ENCODE data around the gene ERC2.

The ERC2 gene

GRCh38 chr3:56059731-56060130 is 408.5 kb downstream of the ERC2 start:
- DNase-seq (ENCODE audit: low spot score) (no peak), ATAC-seq (ENCODE audit: low read depth) (no peak)
- Histone ChIP-seq H3K4me1 (ENCODE audit: insufficient read depth, poor library complexity, severe bottlenecking) (no peaks in the 10 kb centered on the region), H3K27ac (ENCODE audit: poor library complexity, severe bottlenecking) (no peak overlapping the region), H3K27me3 (ENCODE audit: insufficient read depth, poor library complexity, severe bottlenecking) (peaks cover 2% of the 10 kb centered on the region), H3K36me3 (ENCODE audit: low read depth) (no peaks in the 10 kb centered on the region), H3K4me3 (ENCODE audit: severe bottlenecking) (no peak overlapping the region), H3K9me3 (ENCODE audit: severe bottlenecking) (no peaks in the 10 kb centered on the region)
- TF ChIP-seq CTCF (IDR thresholded peaks at IDR 0.05; ENCODE audit: poor library complexity, severe bottlenecking), result no peak

GRCh38 chr3:56055951-56056350 is 412.3 kb downstream of the ERC2 start:
- no peaks in the 10 kb centered on the region for H3K4me1 ChIP-seq (ENCODE audit: insufficient read depth, poor library complexity, severe bottlenecking)
- no peak for DNase-seq (ENCODE audit: low spot score)
- H3K36me3 ChIP-seq (ENCODE audit: low read depth), result no peaks in the 10 kb centered on the region
- no peak overlapping the region for H3K4me3 ChIP-seq (ENCODE audit: severe bottlenecking)
- peaks cover 2% of the 10 kb centered on the region for H3K27me3 ChIP-seq (ENCODE audit: insufficient read depth, poor library complexity, severe bottlenecking)
- no peak overlapping the region for H3K27ac ChIP-seq (ENCODE audit: poor library complexity, severe bottlenecking)
- no peak for ATAC-seq (ENCODE audit: low read depth)
- H3K9me3 ChIP-seq (ENCODE audit: severe bottlenecking), result no peaks in the 10 kb centered on the region
- TF ChIP-seq CTCF (IDR thresholded peaks at IDR 0.05; ENCODE audit: poor library complexity, severe bottlenecking), result no peak

GRCh38 chr3:56055546-56055945 is 412.7 kb downstream of the ERC2 start:
- no peak overlapping the region for H3K4me3 ChIP-seq (ENCODE audit: severe bottlenecking)
- H3K36me3 ChIP-seq (ENCODE audit: low read depth), result no peaks in the 10 kb centered on the region
- no peaks in the 10 kb centered on the region for H3K9me3 ChIP-seq (ENCODE audit: severe bottlenecking)
- H3K27me3 ChIP-seq (ENCODE audit: insufficient read depth, poor library complexity, severe bottlenecking), result peaks cover 2% of the 10 kb centered on the region
- ATAC-seq (ENCODE audit: low read depth) (no peak), DNase-seq (ENCODE audit: low spot score) (no peak)
- TF ChIP-seq CTCF (IDR thresholded peaks at IDR 0.05; ENCODE audit: poor library complexity, severe bottlenecking), result no peak
- no peak overlapping the region for H3K27ac ChIP-seq (ENCODE audit: poor library complexity, severe bottlenecking)
- no peaks in the 10 kb centered on the region for H3K4me1 ChIP-seq (ENCODE audit: insufficient read depth, poor library complexity, severe bottlenecking)

GRCh38 chr3:56054844-56055243 is 413.4 kb downstream of the ERC2 start:
- peaks cover 2% of the 10 kb centered on the region for H3K27me3 ChIP-seq (ENCODE audit: insufficient read depth, poor library complexity, severe bottlenecking)
- H3K4me3 ChIP-seq (ENCODE audit: severe bottlenecking), result no peak overlapping the region
- no peak for TF ChIP-seq CTCF (IDR thresholded peaks at IDR 0.05; ENCODE audit: poor library complexity, severe bottlenecking)
- no peaks in the 10 kb centered on the region for H3K4me1 ChIP-seq (ENCODE audit: insufficient read depth, poor library complexity, severe bottlenecking)
- no peaks in the 10 kb centered on the region for H3K36me3 ChIP-seq (ENCODE audit: low read depth)
- DNase-seq (ENCODE audit: low spot score) (no peak), ATAC-seq (ENCODE audit: low read depth) (no peak)
- H3K9me3 ChIP-seq (ENCODE audit: severe bottlenecking), result no peaks in the 10 kb centered on the region
- no peak overlapping the region for H3K27ac ChIP-seq (ENCODE audit: poor library complexity, severe bottlenecking)

GRCh38 chr3:56053727-56054126 is 414.5 kb downstream of the ERC2 start:
- ATAC-seq (ENCODE audit: low read depth), result no peak
- no peak overlapping the region for H3K27ac ChIP-seq (ENCODE audit: poor library complexity, severe bottlenecking)

More at GRCh38 chr3:56053727-56054126, 414.5 kb downstream of the ERC2 start:
- no peaks in the 10 kb centered on the region for H3K4me1 ChIP-seq (ENCODE audit: insufficient read depth, poor library complexity, severe bottlenecking)
- no peaks in the 10 kb centered on the region for H3K36me3 ChIP-seq (ENCODE audit: low read depth)
- peaks cover 2% of the 10 kb centered on the region for H3K27me3 ChIP-seq (ENCODE audit: insufficient read depth, poor library complexity, severe bottlenecking)
- H3K4me3 ChIP-seq (ENCODE audit: severe bottlenecking), result no peak overlapping the region
- DNase-seq (ENCODE audit: low spot score), result no peak
- no peak for TF ChIP-seq CTCF (IDR thresholded peaks at IDR 0.05; ENCODE audit: poor library complexity, severe bottlenecking)
- no peaks in the 10 kb centered on the region for H3K9me3 ChIP-seq (ENCODE audit: severe bottlenecking)

Data from RWPE2 (cell line).